Neural cell (in vitro differentiated cells): ENCODE measurements around the gene HRC.

Source experiments
- CTCF ChIP-seq: fragments of 450-650 bp; IDR thresholded peaks from 2 replicates; pipeline ENCODE4 v1.5.1; 2014; ENCODE audit warnings: antibody characterized with exemption, mild to moderate bottlenecking, moderate library complexity; ENCODE audit not compliant: poor library complexity, severe bottlenecking
- EP300 ChIP-seq: fragments of 450-650 bp; conservative IDR thresholded peaks from 2 replicates; pipeline ENCODE4 v1.6.1; 2014; ENCODE audit warnings: antibody characterized with exemption, mild to moderate bottlenecking, moderate library complexity; ENCODE audit not compliant: poor library complexity, severe bottlenecking
- TAF1 ChIP-seq: IDR thresholded peaks from 2 replicates; pipeline ENCODE4 v1.6.1; 2012; ENCODE audit warnings: low read depth

- TF ChIP-seq CTCF (no peak), TAF1 (no peak), EP300 (no peak)
Measured at GRCh38 chr19:49150944-49151243, 4.3 kb downstream of the HRC start.
